ENCODE measurements around the gene HTR7. TPM values are rescaled to one million over a fixed set of nuclear protein-coding genes. Genes with fewer than 3 reads are reported as not detected.

HTR7 gene
- total RNA-seq, 2 donors from 2014 or later = 0.18 TPM; not detected in 1

DNA sequence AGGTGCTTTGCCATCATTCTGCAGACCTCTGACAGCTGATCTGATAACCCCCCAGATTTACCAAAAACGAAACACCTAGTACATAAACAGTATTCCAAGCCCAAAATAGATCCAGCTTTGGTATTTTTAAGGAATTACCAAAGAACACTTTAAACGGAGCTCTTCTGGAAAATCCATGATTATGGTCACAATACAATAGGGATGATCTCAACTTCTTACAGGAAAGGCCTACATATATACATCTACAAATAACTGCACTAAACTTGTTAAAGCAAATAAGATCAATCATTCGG, 69.7 kb downstream of the HTR7 start:
- Mint-ChIP-seq H3K27ac (no peak overlapping the region), H3K9me3 (no peaks in the 10 kb centered on the region), H3K36me3 (no peaks in the 10 kb centered on the region)
- DNase-seq (ENCODE audit: low spot score in 2 of 2) = no peak
- ATAC-seq = no peak

DNA sequence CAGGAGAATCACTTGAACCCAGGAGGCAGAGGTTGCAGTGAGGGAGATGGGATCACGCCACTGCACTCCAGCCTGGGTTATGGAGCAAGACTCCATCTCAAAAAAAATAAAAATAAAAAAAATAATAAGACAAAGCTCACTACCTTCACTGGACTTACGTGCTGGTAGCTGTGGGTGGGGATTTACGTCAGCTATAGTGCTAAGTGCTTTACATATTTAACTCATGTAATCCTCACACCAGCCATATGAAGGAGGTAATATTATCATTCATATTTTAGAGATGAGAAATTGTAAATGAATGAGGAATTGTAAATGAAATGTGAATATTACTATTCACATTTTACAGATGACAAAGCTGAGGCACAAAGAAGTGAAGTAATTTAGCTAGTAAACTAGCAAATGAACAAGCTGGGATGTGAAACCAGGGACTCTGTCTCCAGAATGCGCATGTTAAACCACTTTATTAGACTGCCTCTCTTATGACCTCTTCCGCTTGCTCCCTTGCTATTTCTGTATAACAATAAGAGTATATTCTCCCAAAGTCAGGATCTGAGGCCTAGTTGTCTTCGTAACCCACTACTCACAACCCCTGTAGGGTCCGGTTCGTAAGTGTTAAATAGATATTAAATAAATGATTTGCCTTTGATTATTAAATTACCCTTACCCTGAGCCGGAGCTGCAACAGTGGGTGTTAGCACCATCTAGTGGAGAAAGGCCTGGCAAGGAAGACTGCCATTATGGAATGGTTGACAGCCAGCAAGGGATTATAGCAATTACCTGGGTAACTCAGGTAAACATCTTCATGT, 70.2 kb downstream of the HTR7 start:
- Mint-ChIP-seq H3K36me3 (no peaks in the 10 kb centered on the region), H3K27ac (no peak overlapping the region), H3K9me3 (no peaks in the 10 kb centered on the region)
- no peak for ATAC-seq
- peak in 1 of 2 donors; percentile 25 for DNase-seq (ENCODE audit: low spot score in 2 of 2)

DNA sequence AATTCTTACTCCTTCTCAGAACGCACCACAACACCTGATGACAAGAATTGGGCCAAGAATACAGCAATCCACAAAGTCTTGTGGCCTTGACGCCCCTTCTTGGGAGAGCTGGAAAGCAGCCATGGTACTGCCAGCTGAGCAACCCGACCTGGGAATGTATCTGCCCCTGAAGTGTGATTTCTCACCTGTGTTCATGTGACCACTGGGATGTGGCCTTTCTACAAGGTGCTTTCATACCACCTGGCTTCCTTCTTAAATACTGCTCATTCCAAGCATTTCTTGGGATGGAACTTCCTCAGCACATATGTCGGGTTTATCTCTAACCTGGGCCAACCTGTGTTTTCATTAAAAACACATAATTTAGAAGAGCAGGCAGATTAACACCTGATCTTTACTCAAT, 72.1 kb downstream of the HTR7 start:
- ATAC-seq (no peak), DNase-seq (ENCODE audit: low spot score in 2 of 2) (no peak)
- Mint-ChIP-seq H3K9me3 (no peaks in the 10 kb centered on the region), H3K36me3 (no peaks in the 10 kb centered on the region), H3K27ac (no peak overlapping the region)

DNA sequence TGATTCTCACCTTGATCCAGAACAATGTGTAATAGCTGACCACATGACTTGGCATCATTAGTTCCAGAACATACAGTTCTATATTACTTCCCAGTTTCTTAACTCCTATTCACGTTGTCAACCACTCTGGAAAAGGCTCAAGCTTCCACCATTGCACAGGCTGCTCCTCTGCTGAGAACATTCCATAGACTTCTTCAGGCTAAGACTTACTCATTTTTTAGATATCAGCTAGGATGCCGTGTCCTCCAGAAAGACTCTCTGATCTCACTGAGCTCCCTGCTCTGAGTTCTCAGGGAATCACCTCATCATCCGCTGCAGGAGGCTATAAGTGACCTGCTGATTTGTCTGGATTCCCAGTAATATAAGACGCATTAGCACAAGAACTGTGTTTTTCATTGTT, 73.1 kb downstream of the HTR7 start:
- H3K36me3 Mint-ChIP-seq = no peaks in the 10 kb centered on the region
- DNase-seq (ENCODE audit: low spot score in 2 of 2) (no peak), ATAC-seq (no peak)
- H3K9me3 Mint-ChIP-seq = no peaks in the 10 kb centered on the region
- H3K27ac Mint-ChIP-seq = no peak overlapping the region

DNA sequence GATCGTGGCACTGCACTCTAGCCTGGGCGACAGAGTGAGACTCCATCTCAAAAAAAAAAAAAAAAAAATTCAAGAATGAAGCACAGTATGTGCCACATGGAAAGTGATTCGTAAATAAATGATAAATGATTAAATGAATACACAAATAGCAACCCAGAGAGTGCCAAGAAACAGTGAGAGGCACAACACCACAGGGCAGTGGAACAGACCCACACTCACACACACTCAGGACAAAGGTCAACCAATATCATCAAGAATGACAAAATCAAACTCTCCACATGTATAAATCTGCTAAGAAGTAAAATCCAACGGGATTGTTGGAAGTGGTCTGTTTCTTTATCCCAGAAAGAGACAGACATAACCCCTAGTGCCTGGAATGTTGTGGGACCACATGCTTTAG, 77.4 kb downstream of the HTR7 start:
- Mint-ChIP-seq H3K27ac (no peak overlapping the region), H3K9me3 (no peaks in the 10 kb centered on the region), H3K36me3 (no peaks in the 10 kb centered on the region)
- DNase-seq (ENCODE audit: low spot score in 2 of 2) = no peak
- no peak for ATAC-seq

DNA sequence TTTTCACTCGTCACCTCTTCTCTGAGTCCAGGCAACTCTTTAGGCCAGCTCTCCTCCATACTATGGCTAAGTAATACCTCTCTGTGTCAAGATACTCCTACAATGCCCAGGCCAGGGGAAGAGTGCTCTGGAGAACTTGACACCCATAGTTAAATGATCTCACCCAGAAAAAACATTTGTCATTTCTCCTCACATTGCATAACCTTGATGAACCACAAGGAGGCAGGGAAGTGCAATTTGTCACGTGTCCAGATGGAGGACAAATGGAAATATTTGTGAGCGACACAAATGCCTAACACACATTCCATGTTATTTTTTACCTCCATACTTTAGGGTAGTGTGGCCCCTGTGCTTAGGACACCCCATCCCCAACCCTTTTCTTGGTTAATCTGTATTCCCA, 78.3 kb downstream of the HTR7 start:
- no peaks in the 10 kb centered on the region for H3K36me3 Mint-ChIP-seq
- DNase-seq (ENCODE audit: low spot score in 2 of 2) (no peak), ATAC-seq (no peak)
- H3K27ac Mint-ChIP-seq = no peak overlapping the region
- no peaks in the 10 kb centered on the region for H3K9me3 Mint-ChIP-seq

DNA sequence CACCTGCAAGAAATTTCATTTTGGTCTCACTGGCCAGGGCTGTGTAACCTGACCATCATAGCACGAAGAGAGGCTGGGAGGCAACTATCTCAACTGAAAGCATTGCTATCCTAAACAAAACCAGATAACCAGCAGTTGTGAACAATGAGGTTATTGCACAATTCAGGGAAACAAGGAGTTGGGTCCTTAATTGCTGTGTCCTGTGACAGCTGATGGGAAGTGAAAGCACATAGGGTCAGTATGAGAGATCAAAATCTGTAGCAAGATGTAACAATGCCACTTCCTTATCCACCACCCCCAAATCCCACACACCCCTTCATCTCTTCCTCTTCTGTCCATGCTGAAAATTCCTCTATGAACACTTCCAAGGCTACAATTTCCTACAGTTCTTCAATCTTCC, 80.2 kb downstream of the HTR7 start:
- H3K27ac Mint-ChIP-seq = no peak overlapping the region
- no peaks in the 10 kb centered on the region for H3K36me3 Mint-ChIP-seq
- no peaks in the 10 kb centered on the region for H3K9me3 Mint-ChIP-seq
- ATAC-seq = no peak
- no peak for DNase-seq (ENCODE audit: low spot score in 2 of 2)

DNA sequence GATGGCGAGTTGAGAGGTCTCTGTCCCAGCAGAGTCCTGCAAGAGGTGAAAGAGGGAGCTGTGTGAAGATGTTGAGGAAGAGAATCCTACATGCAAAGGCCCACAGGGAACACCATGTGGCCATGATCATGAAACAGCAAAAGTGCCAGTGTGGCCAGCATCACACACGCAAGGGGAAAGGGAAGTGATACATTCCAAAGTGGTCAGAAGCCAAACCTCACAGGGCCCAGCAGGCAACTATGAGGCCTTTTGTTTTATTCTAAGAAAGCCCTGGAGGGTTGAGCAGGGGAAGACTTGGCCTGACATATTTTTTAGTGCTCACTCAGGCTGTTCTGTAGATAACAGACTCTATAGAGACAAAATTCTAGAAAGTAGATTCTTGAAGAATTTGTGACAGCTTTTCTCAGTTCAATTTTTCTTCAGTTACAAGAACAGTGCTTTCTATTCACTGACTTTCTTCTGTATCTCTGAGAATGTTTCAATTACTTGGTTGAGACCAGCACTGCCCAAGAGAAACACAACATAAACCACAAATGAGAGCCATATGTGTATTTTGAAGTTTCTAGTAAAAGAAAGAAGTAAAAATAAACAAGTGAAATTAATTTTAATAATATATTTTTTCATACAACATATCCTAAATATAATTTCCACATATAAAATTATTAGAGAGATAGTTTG, 82.3 kb downstream of the HTR7 start:
- no peaks in the 10 kb centered on the region for H3K9me3 Mint-ChIP-seq
- no peak for DNase-seq (ENCODE audit: low spot score in 2 of 2)
- no peaks in the 10 kb centered on the region for H3K36me3 Mint-ChIP-seq
- ATAC-seq = no peak
- H3K27ac Mint-ChIP-seq = no peak overlapping the region

DNA sequence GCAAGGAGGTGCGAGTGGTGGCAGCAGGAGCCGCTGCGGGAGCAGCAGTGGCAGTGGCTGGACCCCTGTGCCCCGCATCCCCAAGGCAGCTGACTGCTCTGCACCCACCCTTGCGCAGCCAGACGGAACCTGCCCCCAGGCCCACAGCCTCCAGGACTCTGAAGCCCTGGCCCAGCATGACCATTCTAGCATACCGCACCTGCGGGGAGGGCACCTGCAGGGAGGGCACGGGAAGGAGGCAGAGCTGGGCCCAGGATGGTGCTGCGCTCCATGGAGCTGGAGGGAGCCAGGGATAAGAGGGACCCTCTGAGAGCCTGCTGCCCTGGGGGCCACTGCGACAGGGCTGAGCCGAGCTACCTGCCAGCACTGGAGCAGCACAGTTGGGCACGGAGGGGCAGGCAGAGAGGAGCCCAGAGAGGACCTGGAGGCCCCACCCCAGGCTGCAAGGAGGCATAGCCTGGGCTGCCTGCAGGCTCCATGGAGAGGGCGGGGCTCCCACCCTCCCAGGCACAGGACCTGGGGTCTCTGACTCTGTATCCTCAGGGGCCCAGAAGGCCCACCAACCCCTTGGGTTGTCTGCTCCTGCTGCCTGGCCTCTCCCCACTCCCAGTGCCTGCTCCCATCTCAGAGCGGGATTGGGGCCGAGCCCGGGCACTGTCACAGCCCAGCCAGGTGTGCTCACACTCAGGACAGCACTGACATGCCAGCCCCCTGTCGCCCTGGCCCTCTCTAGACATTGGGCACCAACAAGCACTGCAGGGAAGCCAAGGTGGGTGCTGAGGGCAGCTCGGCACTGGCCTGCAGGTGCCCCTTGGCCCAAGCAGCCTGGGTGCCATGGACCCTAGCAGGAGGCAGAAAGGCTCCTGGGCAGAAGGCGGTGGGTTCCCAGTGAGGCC, 87.6 kb downstream of the HTR7 start:
- no peak for ATAC-seq
- Mint-ChIP-seq H3K36me3 (no peaks in the 10 kb centered on the region), H3K27ac (no peak overlapping the region), H3K9me3 (peaks cover 0 to 6% of the 10 kb centered on the region in 2 donors)
- DNase-seq (ENCODE audit: low spot score in 2 of 2) = no peak

DNA sequence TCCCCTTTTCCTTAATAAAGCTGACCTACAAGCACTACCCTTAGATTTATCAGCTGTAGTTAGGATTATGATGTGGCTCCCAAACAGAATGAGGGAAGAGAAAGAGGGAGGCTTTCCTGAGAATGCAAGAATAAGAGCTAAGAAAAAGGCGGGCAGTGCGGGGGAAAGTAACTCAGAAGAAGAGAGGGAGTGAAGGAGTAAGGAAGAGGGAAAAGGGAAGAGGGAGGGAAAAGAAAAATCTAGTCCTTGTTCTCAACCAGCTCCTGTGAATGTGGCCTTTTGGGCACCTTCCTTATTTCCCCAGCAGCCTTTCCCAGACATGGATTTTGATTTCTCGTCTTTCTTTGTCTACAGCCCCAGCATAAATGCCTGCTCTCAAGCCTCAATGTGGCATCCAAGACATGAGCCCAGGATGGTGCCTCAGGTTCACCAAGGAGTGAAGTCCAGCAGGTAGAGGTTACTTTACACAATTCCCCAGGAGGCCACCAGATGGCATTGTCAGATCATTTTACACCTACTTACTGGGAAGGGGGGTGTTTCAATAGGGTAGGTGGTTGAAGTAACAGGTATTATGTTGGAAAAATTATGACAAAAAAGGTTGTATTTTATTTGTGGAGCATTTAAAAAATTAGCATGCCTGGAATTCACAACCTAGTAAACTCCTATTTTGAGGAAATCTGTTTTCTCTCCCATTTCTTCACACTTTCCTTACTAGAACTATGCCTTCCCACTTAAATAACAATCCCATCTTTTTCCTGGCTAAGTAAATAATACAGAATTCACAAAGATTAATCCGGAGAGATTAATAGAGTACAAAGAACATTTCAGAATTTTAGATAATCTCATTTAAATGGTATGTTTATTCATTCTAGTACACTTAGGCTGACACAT, 106.5 kb downstream of the HTR7 start:
- H3K9me3 Mint-ChIP-seq = no peaks in the 10 kb centered on the region
- no peak overlapping the region for H3K27ac Mint-ChIP-seq
- no peaks in the 10 kb centered on the region for H3K36me3 Mint-ChIP-seq
- peak; percentile 60 to 78 for ATAC-seq
- peak in 1 of 2 donors; percentile 39 for DNase-seq (ENCODE audit: low spot score in 2 of 2)

DNA sequence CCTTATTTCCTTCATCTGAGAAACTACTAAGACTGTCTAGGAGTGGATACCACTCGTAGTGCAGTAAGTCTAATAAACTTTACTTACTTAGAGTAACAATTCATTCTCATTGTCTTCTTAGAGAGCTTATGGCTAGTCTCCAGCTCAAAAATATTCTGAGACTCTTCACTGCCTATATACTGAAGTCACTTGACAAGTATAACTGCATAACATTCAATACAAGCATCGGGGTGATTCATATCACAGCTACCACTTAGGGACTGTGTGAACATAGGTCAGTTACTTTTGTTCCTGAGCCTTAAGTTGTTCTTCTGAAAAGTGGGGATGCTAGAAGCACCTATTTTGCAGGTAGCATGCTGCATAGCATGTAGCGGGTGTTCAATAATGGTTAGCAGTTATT, 111.0 kb downstream of the HTR7 start:
- DNase-seq (ENCODE audit: low spot score in 2 of 2) = no peak
- ATAC-seq = no peak
- no peaks in the 10 kb centered on the region for H3K36me3 Mint-ChIP-seq
- no peak overlapping the region for H3K27ac Mint-ChIP-seq
- no peaks in the 10 kb centered on the region for H3K9me3 Mint-ChIP-seq

DNA sequence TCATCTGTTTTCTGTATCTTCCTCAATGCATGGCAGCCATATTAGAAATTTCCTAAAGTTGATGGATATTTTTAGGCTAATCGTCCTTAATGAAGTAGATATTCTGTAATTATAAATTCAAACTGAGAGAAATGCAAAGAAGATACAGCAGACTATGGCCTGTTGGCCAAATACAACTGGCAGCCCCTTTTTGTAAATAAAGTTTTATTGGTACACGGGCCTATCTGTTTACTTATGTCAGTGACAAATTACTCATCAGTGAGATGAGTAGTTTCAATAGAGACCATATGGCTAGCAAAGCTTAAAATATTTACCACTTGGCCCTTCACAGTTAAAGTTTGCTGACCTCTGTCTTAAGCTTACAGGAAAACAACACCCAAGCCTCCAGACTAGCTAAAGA, 112.3 kb downstream of the HTR7 start:
- ATAC-seq (no peak), DNase-seq (ENCODE audit: low spot score in 2 of 2) (no peak)
- no peak overlapping the region for H3K27ac Mint-ChIP-seq
- H3K9me3 Mint-ChIP-seq = no peaks in the 10 kb centered on the region
- no peaks in the 10 kb centered on the region for H3K36me3 Mint-ChIP-seq

DNA sequence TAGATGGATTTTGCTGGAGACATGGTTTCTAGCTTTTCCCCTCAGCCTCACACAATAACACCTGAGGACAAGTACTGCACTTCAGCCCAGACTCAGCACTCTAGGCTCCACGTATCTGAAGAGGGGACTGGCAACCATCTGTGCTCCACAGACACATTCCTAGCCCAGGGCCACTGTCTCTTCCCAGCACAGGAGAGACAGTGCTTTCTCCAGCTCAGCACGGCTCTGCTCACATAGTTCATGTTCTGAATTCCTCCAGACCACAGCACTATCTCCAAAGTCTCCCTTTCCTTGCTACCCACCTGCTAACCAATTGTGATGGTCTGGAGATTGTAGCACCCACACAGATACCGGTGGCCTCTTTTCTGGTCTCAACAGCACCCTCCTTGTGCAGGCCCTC, 114.5 kb downstream of the HTR7 start:
- DNase-seq (ENCODE audit: low spot score in 2 of 2) (no peak), ATAC-seq (no peak)
- Mint-ChIP-seq H3K27ac (no peak overlapping the region), H3K36me3 (no peaks in the 10 kb centered on the region), H3K9me3 (no peaks in the 10 kb centered on the region)

DNA sequence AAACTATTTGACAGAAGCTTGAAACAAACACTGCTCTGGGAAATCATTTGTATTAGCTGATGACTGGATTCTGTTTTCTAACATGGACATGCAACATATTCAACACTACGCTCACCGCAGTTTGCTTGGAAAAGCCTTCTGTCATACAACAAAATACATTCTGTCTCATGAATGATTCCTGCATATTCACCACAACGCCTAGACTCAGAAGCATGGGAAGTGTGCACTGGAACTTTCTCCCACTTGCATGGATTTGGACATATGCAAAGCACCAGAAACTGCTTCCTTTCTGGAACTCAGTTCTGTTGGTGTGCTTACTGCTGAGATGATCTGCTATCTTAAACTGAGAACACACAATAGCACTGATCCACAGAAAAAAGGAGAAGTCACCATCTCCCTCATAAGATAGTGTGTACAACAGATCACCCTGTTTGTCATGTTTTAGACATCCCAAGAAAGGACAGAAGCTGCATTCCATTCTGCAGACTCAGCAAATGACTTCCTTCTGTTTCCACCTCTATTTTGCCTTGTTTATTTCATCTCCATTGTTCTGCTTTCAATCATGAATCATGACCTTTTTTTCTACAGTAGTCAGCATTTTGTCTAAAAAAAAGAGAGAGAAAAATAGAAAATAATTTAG, 115.8 kb downstream of the HTR7 start:
- no peak for ATAC-seq
- DNase-seq (ENCODE audit: low spot score in 2 of 2) = no peak
- no peaks in the 10 kb centered on the region for H3K9me3 Mint-ChIP-seq
- no peak overlapping the region for H3K27ac Mint-ChIP-seq
- H3K36me3 Mint-ChIP-seq = no peaks in the 10 kb centered on the region

DNA sequence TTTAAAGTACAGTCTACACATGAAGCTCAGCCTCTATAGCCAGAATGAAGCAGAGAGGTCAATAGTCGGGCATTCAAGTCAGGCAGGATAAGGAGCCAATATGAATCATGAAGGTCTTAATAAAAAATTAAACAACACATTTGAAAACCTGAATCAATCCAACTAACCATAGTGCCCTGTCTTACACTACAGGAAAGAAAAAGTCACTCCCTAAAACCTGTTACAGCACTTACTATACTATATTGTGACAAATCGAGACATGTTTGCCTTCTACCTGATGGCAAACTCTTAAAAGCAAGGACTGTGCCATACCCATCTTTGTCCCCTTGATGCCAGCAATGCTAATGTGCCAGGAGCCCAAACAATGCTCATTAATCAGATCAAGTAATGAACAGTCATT, 117.6 kb downstream of the HTR7 start:
- DNase-seq (ENCODE audit: low spot score in 2 of 2) (no peak), ATAC-seq (no peak)
- Mint-ChIP-seq H3K9me3 (no peaks in the 10 kb centered on the region), H3K36me3 (no peaks in the 10 kb centered on the region), H3K27ac (no peak overlapping the region)

DNA sequence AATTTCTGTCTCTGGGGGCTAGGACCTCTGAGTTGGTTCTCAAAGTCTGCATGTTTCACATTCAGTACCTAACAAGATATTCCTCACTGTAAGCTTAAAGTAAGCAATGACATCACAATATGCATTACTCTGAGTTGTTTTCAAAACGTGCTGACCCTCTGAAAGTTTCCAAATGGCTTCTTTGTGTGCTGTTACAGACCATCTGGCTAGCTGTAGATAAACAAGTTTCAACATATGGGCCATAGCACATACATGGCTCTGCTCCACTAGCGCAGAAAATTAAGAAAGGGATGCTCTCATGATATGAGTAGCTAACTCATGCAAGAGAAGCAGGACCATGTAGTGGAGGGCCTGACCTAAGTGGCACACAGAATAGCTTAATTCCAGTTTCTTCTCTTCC, 119.0 kb downstream of the HTR7 start:
- ATAC-seq (no peak), DNase-seq (ENCODE audit: low spot score in 2 of 2) (no peak)
- H3K9me3 Mint-ChIP-seq = no peaks in the 10 kb centered on the region
- H3K27ac Mint-ChIP-seq = no peak overlapping the region
- no peaks in the 10 kb centered on the region for H3K36me3 Mint-ChIP-seq
